Nephron progenitor cell (in vitro differentiated cells): ENCODE results near the gene COMT.

Source experiments
- DNase-seq: peaks from one replicate; pipeline ENCODE4 v3.0.0; 2021
- H3K27ac Mint-ChIP-seq: 2 replicates; pipeline ENCODE4 v1.8.0; 2021; ENCODE audit warnings: mild to moderate bottlenecking, moderate library complexity, mixed read lengths
- H3K27me3 Mint-ChIP-seq: 2 replicates; pipeline ENCODE4 v1.8.0; 2021; ENCODE audit warnings: mild to moderate bottlenecking, low read depth, mixed read lengths; ENCODE audit not compliant: poor library complexity
- H3K36me3 Mint-ChIP-seq: 2 replicates; pipeline ENCODE4 v1.8.0; 2021; ENCODE audit warnings: low read depth, mixed read lengths
- H3K4me1 Mint-ChIP-seq: 2 replicates; pipeline ENCODE4 v1.8.0; 2021; ENCODE audit warnings: mixed read lengths
- H3K4me3 Mint-ChIP-seq: 2 replicates; pipeline ENCODE4 v1.8.0; 2021; ENCODE audit warnings: mild to moderate bottlenecking, moderate library complexity, mixed read lengths
- H3K9me3 Mint-ChIP-seq: 2 replicates; pipeline ENCODE4 v1.8.0; 2021; ENCODE audit warnings: mild to moderate bottlenecking, moderate library complexity, mixed read lengths
- CTCF ChIP-seq: fragments of 200-600 bp; sonication (generic); IDR thresholded peaks from 2 replicates; pipeline ENCODE4 v1.5.0; 2021; ENCODE audit warnings: antibody characterized with exemption

The COMT gene

GRCh38 chr22:19962246-19962908 lies 20.8 kb downstream of the COMT start:
- Mint-ChIP-seq H3K4me1 (peaks cover 44% of the 10 kb centered on the region), H3K36me3 (no peaks in the 10 kb centered on the region), H3K27me3 (peaks cover 6% of the 10 kb centered on the region), H3K4me3 (no peak overlapping the region), H3K27ac (no peak overlapping the region), H3K9me3 (no peaks in the 10 kb centered on the region)
- peak; percentile 79 for DNase-seq
- peak; percentile 60 for TF ChIP-seq CTCF

DNA sequence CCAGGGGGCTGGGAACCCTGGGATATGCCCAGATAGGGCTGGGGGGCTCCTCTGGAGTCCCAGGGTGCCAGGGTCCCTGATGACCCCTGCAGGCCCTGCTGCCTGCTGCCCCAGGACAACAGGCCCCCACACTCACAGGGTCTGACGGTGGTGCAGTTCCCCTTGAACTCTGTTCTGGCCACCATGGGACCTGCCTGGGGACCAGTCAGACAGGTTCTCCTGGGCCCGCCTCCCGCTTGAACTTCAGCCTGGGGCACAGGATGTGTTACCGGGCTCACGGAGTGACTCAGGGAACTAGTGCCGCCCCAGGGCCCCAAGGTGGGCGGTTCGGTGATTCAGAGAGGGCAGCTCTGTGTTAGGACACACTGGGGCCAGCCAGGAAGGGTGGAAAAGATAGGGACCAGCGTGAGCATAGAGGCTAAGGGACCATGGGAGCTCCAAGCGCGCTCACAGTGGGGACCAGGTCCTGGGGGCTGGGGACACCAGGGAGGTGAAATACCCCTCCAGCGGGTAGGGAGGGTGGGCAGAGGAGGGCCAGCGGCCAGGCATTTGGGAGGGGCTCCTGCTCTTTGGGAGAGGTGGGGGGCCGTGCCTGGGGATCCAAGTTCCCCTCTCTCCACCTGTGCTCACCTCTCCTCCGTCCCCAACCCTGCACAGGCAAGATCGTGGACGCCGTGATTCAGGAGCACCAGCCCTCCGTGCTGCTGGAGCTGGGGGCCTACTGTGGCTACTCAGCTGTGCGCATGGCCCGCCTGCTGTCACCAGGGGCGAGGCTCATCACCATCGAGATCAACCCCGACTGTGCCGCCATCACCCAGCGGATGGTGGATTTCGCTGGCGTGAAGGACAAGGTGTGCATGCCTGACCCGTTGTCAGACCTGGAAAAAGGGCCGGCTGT lies 21.6 kb downstream of the COMT start:
- no peak for TF ChIP-seq CTCF
- H3K4me1 Mint-ChIP-seq = peaks cover 49% of the 10 kb centered on the region
- DNase-seq = no peak
- H3K36me3 Mint-ChIP-seq = no peaks in the 10 kb centered on the region
- no peak overlapping the region for H3K27ac Mint-ChIP-seq
- no peaks in the 10 kb centered on the region for H3K9me3 Mint-ChIP-seq
- peaks cover 6% of the 10 kb centered on the region for H3K27me3 Mint-ChIP-seq
- H3K4me3 Mint-ChIP-seq = no peak overlapping the region

GRCh38 chr22:19963863-19964642 lies 22.5 kb downstream of the COMT start:
- Mint-ChIP-seq H3K27me3 (peaks cover 6% of the 10 kb centered on the region), H3K9me3 (no peaks in the 10 kb centered on the region), H3K36me3 (no peaks in the 10 kb centered on the region), H3K27ac (no peak overlapping the region), H3K4me1 (peaks cover 43% of the 10 kb centered on the region), H3K4me3 (no peak overlapping the region)
- no peak for DNase-seq
- no peak for TF ChIP-seq CTCF

- no peak for DNase-seq
- Mint-ChIP-seq H3K4me3 (no peak overlapping the region), H3K4me1 (peaks cover 37% of the 10 kb centered on the region), H3K36me3 (no peaks in the 10 kb centered on the region), H3K27ac (no peak overlapping the region), H3K27me3 (peaks cover 6% of the 10 kb centered on the region), H3K9me3 (no peaks in the 10 kb centered on the region)
- TF ChIP-seq CTCF = no peak
These were observed 23.3 kb downstream of the COMT start for GRCh38 chr22:19964701-19965386.

- no peak overlapping the region for H3K4me3 Mint-ChIP-seq
- no peaks in the 10 kb centered on the region for H3K36me3 Mint-ChIP-seq
- peak; percentile 49 for TF ChIP-seq CTCF
- no peaks in the 10 kb centered on the region for H3K27me3 Mint-ChIP-seq
- peaks cover 26% of the 10 kb centered on the region for H3K4me1 Mint-ChIP-seq
- peak; percentile 45 for DNase-seq
- no peaks in the 10 kb centered on the region for H3K9me3 Mint-ChIP-seq
- H3K27ac Mint-ChIP-seq = peak overlapping the region; percentile 39
These were observed 24.5 kb downstream of the COMT start for GRCh38 chr22:19965771-19966709.
